ENCODE measurements around the gene LIMS2.

LIMS2 gene, protein sequence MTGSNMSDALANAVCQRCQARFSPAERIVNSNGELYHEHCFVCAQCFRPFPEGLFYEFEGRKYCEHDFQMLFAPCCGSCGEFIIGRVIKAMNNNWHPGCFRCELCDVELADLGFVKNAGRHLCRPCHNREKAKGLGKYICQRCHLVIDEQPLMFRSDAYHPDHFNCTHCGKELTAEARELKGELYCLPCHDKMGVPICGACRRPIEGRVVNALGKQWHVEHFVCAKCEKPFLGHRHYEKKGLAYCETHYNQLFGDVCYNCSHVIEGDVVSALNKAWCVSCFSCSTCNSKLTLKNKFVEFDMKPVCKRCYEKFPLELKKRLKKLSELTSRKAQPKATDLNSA

GRCh38 chr2:127675331-127676261 lies at the start of gene LIMS2:
LIMS2 (minus strand) TSS chr2:127675530; CDS start chr2:127675024, 506 bp downstream.
- TF ChIP-seq, protein P1, sequence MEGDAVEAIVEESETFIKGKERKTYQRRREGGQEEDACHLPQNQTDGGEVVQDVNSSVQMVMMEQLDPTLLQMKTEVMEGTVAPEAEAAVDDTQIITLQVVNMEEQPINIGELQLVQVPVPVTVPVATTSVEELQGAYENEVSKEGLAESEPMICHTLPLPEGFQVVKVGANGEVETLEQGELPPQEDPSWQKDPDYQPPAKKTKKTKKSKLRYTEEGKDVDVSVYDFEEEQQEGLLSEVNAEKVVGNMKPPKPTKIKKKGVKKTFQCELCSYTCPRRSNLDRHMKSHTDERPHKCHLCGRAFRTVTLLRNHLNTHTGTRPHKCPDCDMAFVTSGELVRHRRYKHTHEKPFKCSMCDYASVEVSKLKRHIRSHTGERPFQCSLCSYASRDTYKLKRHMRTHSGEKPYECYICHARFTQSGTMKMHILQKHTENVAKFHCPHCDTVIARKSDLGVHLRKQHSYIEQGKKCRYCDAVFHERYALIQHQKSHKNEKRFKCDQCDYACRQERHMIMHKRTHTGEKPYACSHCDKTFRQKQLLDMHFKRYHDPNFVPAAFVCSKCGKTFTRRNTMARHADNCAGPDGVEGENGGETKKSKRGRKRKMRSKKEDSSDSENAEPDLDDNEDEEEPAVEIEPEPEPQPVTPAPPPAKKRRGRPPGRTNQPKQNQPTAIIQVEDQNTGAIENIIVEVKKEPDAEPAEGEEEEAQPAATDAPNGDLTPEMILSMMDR (IDR thresholded peaks at IDR 0.05) = no peak

DNA sequence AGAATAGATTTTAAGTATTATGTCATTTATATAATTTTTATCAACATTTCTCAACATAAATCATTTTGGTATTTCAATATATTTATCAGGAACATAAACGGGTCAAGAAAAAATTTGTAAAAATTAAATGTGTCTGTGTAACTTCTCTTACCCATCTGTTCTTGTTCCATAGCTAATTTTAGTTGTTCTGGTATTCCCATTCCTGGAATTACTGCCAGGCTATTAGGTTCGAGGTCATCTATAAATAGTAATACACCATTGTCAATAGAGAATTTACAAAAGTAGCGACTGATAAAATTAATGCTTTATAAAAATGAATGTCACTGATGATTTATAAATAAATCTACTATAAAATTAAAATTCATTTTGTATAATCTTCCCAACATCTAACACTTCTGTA lies 47.5 kb upstream of the LIMS2 start:
- TF ChIP-seq, protein P1 (IDR thresholded peaks at IDR 0.05) = no peak

GRCh38 chr2:127721978-127722355 lies 46.6 kb upstream of the LIMS2 start:
- TF ChIP-seq, protein P1 (IDR thresholded peaks at IDR 0.05) = no peak

DNA sequence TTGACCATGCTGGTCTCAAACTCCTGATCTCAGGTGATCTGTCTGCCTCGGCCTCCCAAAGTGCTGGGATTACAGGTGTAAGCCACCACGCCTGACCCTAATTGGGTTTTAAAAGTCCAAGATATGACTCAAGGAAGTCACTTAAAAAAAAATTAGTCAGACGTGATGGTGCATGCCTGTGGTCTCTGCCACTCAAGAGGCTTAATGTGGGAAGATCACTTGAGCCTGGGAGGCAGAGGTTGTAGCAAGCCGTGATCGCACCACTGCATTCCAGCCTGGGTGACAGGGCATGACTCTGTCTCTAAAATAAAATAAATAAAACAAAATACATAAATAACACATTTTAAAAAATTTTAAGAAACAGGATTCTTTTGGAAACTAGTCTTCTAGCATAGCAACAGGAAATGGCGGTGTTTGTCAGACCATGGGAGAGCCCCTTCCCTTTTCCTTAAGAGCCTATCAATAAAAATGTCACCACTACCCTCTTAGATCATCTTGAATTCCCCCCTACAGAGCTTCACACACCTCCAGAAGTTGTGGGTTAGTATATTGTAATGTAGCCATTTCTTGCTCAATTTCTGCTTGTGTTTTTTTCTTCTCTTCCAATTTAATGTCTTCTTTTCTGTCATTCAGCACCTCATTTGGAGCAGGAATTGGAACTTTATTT lies 46.1 kb upstream of the LIMS2 start:
- TF ChIP-seq, protein P1 (IDR thresholded peaks at IDR 0.05) = no peak

DNA sequence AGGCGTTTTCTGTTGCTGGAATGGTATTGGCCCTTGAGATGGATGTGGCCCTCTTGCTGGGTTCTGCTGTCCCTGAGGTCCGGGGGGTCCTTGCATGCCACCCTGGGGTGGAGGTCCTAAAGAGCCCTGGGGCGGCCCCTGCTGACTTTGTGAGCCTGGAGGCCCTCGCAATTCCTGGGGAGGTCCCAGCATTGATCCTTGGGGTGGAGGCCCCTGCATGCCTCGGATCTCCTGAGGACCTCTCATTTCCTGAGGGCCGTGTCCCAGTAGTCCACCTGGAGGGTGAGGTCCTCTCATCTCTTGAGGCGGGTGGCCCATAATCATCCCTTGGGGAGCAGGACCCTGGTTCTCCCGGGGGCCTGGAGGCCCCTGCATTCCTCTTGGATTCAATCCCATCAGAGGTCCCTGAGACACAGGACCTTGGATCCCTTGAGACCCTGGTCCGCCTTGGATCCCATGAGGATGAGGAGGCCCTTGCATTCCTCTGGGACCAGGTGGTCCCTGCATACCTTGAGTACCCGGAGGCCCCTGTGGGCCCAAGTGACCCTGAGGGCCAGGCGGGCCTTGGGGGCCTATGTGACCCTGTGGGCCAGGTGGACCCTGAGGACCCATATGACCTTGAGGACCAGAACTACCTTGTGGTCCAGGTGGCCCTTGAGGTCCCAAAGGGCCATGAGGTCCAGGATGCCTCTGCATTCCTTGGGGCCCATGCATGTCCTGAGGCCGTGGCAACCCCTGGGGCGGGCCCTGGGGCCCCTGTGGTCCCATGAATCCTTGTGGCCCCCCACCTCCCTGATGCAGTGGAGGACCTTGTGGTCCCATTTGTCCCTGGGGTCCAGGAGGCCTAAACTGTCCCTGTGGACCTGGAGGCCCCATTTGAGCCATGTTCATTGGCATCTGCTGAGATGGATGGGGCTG lies 44.2 kb upstream of the LIMS2 start:
- TF ChIP-seq, protein P1 (IDR thresholded peaks at IDR 0.05) = no peak

- TF ChIP-seq, protein P1 (IDR thresholded peaks at IDR 0.05) = no peak
These were observed 42.9 kb upstream of the LIMS2 start for GRCh38 chr2:127718271-127718670.
